ENCODE measurements around the gene CCDC85A. TPM values are rescaled to one million over a fixed set of nuclear protein-coding genes. Genes with fewer than 3 reads are reported as not detected.

The CCDC85A gene
- polyA plus RNA-seq, 1 donor (not counting 4 experiments of a cell fraction or from before 2014, with no cell fraction given), result not detected

DNA sequence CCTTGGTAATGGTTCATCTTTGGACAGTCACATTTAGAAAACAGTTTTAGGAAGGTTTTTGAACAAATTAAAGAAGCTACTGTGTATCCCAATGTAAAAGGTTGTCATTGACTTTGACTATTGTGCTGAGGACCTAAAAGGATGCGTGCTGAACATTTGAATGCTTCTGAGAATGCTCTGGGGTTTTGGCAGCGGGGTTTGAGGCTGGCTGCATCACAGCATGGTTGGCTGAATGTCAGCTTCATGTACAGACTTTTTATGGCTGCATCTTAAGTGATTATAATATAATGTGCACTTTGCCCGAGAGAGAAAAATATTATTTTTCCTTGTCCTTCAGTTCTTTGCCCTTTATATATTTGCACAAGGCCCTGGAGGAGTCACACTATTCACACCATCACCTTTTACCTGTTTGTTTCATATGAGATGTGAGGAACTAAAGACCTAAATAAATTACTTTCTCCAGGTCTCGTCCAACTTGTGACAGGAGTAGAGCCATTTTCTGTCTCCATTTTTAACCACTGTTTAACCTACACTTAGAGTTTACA is 125.9 kb downstream of the CCDC85A start:
- no peak overlapping the region for H3K4me2 ChIP-seq (ENCODE audit: control insufficient read depth, extremely low read depth, insufficient read depth, low read depth, low read length)
- H3K9ac ChIP-seq (ENCODE audit: control insufficient read depth, extremely low read depth, insufficient read depth, low read length), result no peak overlapping the region
- no peak for TF ChIP-seq CTCF (optimal IDR thresholded peaks at IDR 0.05 in 1 of 3, IDR thresholded peaks at IDR 0.05 in 1 of 3, conservative IDR thresholded peaks at IDR 0.05 in 1 of 3; ENCODE audit: extremely low read depth in 1 of 3, insufficient read depth in 2 of 3, low read length in 3 of 3)
- no peak for TF ChIP-seq EZH2 (IDR thresholded peaks at IDR 0.05; ENCODE audit: low read length)
- no peaks in the 10 kb centered on the region for H3K4me1 ChIP-seq (ENCODE audit: control insufficient read depth, extremely low read depth, insufficient read depth, low read length)
- H3K36me3 ChIP-seq (ENCODE audit: control insufficient read depth in 2 of 2, extremely low read depth in 1 of 2, insufficient read depth in 2 of 2, low read length in 2 of 2), result no peaks in the 10 kb centered on the region
- dilution Hi-C loops (cut with MboI; ENCODE audit: extremely low pct_ligation_motif_present, low sequenced_read_pairs), result no loop called here
- H4K20me1 ChIP-seq (ENCODE audit: control insufficient read depth, extremely low read depth, insufficient read depth, low read length), result no peaks in the 10 kb centered on the region
- no peaks in the 10 kb centered on the region for H3K27me3 ChIP-seq (ENCODE audit: control insufficient read depth, extremely low read depth, insufficient read depth, low read length)
- no peak overlapping the region for H2AFZ ChIP-seq (ENCODE audit: control insufficient read depth, low read length)
- no peak overlapping the region for H3K4me3 ChIP-seq (ENCODE audit: control insufficient read depth in 2 of 3, extremely low read depth in 1 of 3, insufficient read depth in 2 of 3, low read depth in 1 of 3, low read length in 3 of 3)
- no peaks in the 10 kb centered on the region for H3K9me3 ChIP-seq (ENCODE audit: control insufficient read depth, low read depth, low read length)
- FAIRE-seq, result no peak
- H3K27ac ChIP-seq (ENCODE audit: control insufficient read depth, insufficient read depth, low read length), result no peak overlapping the region
- H3K79me2 ChIP-seq (ENCODE audit: control insufficient read depth, insufficient read depth, low read length), result no peaks in the 10 kb centered on the region
- no peak for DNase-seq (ENCODE audit: low read depth, low spot score)
- H3K9me1 ChIP-seq (ENCODE audit: control insufficient read depth, extremely low read depth, insufficient read depth, low read length), result no peaks in the 10 kb centered on the region

GRCh38 chr2:56313500-56313921 is 129.7 kb downstream of the CCDC85A start:
- Histone ChIP-seq H3K79me2 (ENCODE audit: control insufficient read depth, insufficient read depth, low read length) (no peaks in the 10 kb centered on the region), H2AFZ (ENCODE audit: control insufficient read depth, low read length) (no peak overlapping the region), H3K9me1 (ENCODE audit: control insufficient read depth, extremely low read depth, insufficient read depth, low read length) (no peaks in the 10 kb centered on the region), H3K4me1 (ENCODE audit: control insufficient read depth, extremely low read depth, insufficient read depth, low read length) (no peaks in the 10 kb centered on the region), H3K4me2 (ENCODE audit: control insufficient read depth, extremely low read depth, insufficient read depth, low read depth, low read length) (no peak overlapping the region), H3K9me3 (ENCODE audit: control insufficient read depth, low read depth, low read length) (no peaks in the 10 kb centered on the region), H3K27ac (ENCODE audit: control insufficient read depth, insufficient read depth, low read length) (no peak overlapping the region), H3K36me3 (ENCODE audit: control insufficient read depth in 2 of 2, extremely low read depth in 1 of 2, insufficient read depth in 2 of 2, low read length in 2 of 2) (no peaks in the 10 kb centered on the region), H3K9ac (ENCODE audit: control insufficient read depth, extremely low read depth, insufficient read depth, low read length) (no peak overlapping the region), H4K20me1 (ENCODE audit: control insufficient read depth, extremely low read depth, insufficient read depth, low read length) (no peaks in the 10 kb centered on the region), H3K4me3 (ENCODE audit: control insufficient read depth in 2 of 3, extremely low read depth in 1 of 3, insufficient read depth in 2 of 3, low read depth in 1 of 3, low read length in 3 of 3) (no peak overlapping the region), H3K27me3 (ENCODE audit: control insufficient read depth, extremely low read depth, insufficient read depth, low read length) (no peaks in the 10 kb centered on the region)
- FAIRE-seq, result no peak
- dilution Hi-C loops (cut with MboI; ENCODE audit: extremely low pct_ligation_motif_present, low sequenced_read_pairs), result no loop called here
- DNase-seq (ENCODE audit: low read depth, low spot score), result no peak
- TF ChIP-seq CTCF (optimal IDR thresholded peaks at IDR 0.05 in 1 of 3, IDR thresholded peaks at IDR 0.05 in 1 of 3, conservative IDR thresholded peaks at IDR 0.05 in 1 of 3; ENCODE audit: extremely low read depth in 1 of 3, insufficient read depth in 2 of 3, low read length in 3 of 3) (no peak), EZH2 (IDR thresholded peaks at IDR 0.05; ENCODE audit: low read length) (no peak)

Data from keratinocyte (primary cell).